ENCODE data around the gene PBX3.
"Not testable (repeated sequence)": the region's sequence is repeated elsewhere in the genome, so short reads cannot be mapped to it uniquely, and the experiment has no call there.

Gene PBX3

GRCh38 chr9:125749287-125749935 lies 2.2 kb downstream of the PBX3 start:
- DNase-seq, result no peak

GRCh38 chr9:125749951-125750626 lies 2.9 kb downstream of the PBX3 start:
- DNase-seq, result no peak

GRCh38 chr9:125750627-125751011 lies 3.4 kb downstream of the PBX3 start:
- DNase-seq, result no peak

GRCh38 chr9:125752070-125752628 lies 5.0 kb downstream of the PBX3 start:
- DNase-seq, result no peak

GRCh38 chr9:125754096-125754495 lies 6.9 kb downstream of the PBX3 start:
- DNase-seq, result no peak

GRCh38 chr9:125755340-125755739 lies 8.2 kb downstream of the PBX3 start:
- DNase-seq, result no peak

- DNase-seq, result no peak
These were observed 9.3 kb downstream of the PBX3 start for GRCh38 chr9:125756518-125756917.

GRCh38 chr9:125757834-125758233 lies 10.7 kb downstream of the PBX3 start:
- no peak for DNase-seq

- DNase-seq, result no peak
These were observed 12.0 kb downstream of the PBX3 start for GRCh38 chr9:125758986-125759763.

- DNase-seq, result no peak
These were observed 12.6 kb downstream of the PBX3 start for GRCh38 chr9:125759764-125760129.

GRCh38 chr9:125760537-125760936 lies 13.4 kb downstream of the PBX3 start:
- no peak for DNase-seq

GRCh38 chr9:125761676-125762450 lies 14.7 kb downstream of the PBX3 start:
- no peak for DNase-seq

- no peak for DNase-seq
These were observed 16.2 kb downstream of the PBX3 start for GRCh38 chr9:125763394-125763801.

- DNase-seq, result no peak
These were observed 17.0 kb downstream of the PBX3 start for GRCh38 chr9:125764198-125764597.

- no peak for DNase-seq
These were observed 19.5 kb downstream of the PBX3 start for GRCh38 chr9:125766468-125767221.

GRCh38 chr9:125767349-125767748 lies 20.2 kb downstream of the PBX3 start:
- no peak for DNase-seq

GRCh38 chr9:125768803-125769202 lies 21.6 kb downstream of the PBX3 start:
- DNase-seq, result no peak

- no peak for DNase-seq
These were observed 23.9 kb downstream of the PBX3 start for GRCh38 chr9:125771037-125771436.

- DNase-seq, result no peak
These were observed 25.6 kb downstream of the PBX3 start for GRCh38 chr9:125772740-125773139.

GRCh38 chr9:125774106-125774505 lies 26.9 kb downstream of the PBX3 start:
- no peak for DNase-seq

GRCh38 chr9:125776789-125777188 lies 29.6 kb downstream of the PBX3 start:
- DNase-seq, result not testable (repeated sequence)

All from CD4-positive, alpha-beta T cell treated with Interleukin-21 for 1 hour (primary cell).